ENCODE data around the gene DHCR7.

GRCh38 chr11:71423181-71423790 lies 24.9 kb downstream of the DHCR7 start:
- TF ChIP-seq CTCF (IDR thresholded peaks at IDR 0.05) (no peak), POLR2A (IDR thresholded peaks at IDR 0.05) (no peak)
